Activated naive CD8-positive, alpha-beta T cell (primary cell): Measurements from ENCODE around the gene MORC3.
"Not testable (repeated sequence)": the region's sequence is repeated elsewhere in the genome, so short reads cannot be mapped to it uniquely, and the experiment has no call there.

Experiments used
- H3K27ac Mint-ChIP-seq: one replicate; pipeline ENCODE4 v1.8.0; 2021; ENCODE audit warnings: mixed read lengths
- H3K27me3 Mint-ChIP-seq: one replicate; pipeline ENCODE4 v1.8.0; 2021; ENCODE audit warnings: mixed read lengths
- H3K36me3 Mint-ChIP-seq: one replicate; pipeline ENCODE4 v1.8.0; 2021; ENCODE audit warnings: mixed read lengths
- H3K4me1 Mint-ChIP-seq: one replicate; pipeline ENCODE4 v1.8.0; 2021; ENCODE audit warnings: low read depth, mixed read lengths
- H3K4me3 Mint-ChIP-seq: one replicate; pipeline ENCODE4 v1.8.0; 2021; ENCODE audit warnings: mild to moderate bottlenecking, mixed read lengths
- H3K9me3 Mint-ChIP-seq: one replicate; pipeline ENCODE4 v1.8.0; 2021; ENCODE audit warnings: low read depth, mixed read lengths

Gene MORC3

DNA sequence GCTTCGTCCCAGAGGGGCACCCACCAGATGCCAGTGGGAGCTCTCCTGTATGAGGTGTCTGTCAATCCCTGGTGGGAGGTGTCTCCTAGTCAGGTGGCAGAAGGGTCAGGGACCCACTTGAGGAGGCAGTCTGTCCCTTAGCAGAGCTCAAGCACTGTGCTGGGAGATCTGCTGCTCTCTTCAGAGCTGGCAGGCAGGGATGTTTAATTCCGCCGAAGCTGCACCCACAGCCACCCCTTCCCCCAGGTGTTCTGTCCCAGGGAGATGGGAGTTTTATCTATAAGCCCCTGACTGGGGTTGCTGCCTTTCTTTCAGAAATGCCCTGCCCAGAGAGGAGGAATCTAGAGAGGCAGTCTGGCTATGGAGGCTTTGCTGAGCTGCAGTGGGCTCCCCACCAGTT is 4.0 kb upstream of the MORC3 start:
- H3K4me3 Mint-ChIP-seq, H3K27me3 Mint-ChIP-seq, H3K4me1 Mint-ChIP-seq, H3K27ac Mint-ChIP-seq, H3K9me3 Mint-ChIP-seq, H3K36me3 Mint-ChIP-seq: not testable (repeated sequence)

DNA sequence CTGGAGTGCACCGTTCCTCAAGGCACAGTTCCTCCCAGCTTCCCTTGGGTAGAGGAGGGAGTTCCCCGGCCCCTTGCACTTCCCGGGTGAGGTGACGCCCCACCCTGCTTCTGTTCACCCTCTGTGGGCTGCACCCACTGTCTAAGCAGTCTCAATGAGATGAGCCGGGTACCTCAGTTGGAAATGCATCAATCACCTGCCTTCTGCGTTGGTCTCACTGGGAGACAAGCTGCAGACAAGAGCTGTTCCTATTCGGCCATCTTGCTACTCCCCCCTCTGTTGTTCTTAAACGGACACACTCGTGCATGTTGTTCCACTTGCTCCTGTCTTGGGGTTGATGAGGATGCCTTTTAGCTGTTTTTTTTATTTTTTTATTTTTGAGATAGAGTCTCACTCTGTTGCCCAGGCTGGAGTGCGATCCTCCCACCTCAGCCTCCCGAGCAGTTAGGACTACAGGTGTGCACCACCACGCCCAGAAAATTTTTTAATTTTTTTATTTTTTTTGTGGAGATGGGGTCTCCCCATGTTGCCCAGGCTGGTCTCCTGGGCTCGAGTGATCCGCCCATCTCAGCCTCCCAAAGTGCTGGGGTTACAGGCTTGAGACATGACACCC is 3.0 kb upstream of the MORC3 start:
- H3K27me3 Mint-ChIP-seq: no peaks in the 10 kb centered on the region
- H3K4me1 Mint-ChIP-seq: peaks cover 14% of the 10 kb centered on the region
- H3K36me3 Mint-ChIP-seq: peaks cover 2% of the 10 kb centered on the region
- H3K4me3 Mint-ChIP-seq: no peak overlapping the region
- H3K9me3 Mint-ChIP-seq: peaks cover 6% of the 10 kb centered on the region
- H3K27ac Mint-ChIP-seq: no peak overlapping the region

DNA sequence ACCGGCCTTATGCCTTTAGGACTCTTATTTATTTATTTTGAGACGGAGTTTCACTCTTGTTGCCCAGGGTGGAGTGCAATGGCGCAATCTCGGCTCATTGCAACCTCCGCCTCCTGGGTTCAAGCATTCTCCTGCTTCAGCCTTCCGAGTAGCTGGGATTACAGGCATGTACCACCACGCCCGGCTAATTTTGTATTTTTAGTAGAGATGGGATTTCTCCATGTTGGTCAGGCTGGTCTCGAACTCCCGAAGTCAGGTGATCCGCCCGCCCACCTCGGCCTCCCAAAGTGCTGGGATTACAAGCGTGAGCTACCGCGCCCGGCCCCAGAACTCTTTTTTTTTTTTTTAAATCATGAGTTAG is 611 bp upstream of the MORC3 start:
- Mint-ChIP-seq H3K4me1 (peaks cover 34% of the 10 kb centered on the region), H3K27ac (peak overlapping the region; percentile 95), H3K4me3 (peak overlapping the region; percentile 90)
- H3K27me3 Mint-ChIP-seq, H3K36me3 Mint-ChIP-seq, H3K9me3 Mint-ChIP-seq: not testable (repeated sequence)

DNA sequence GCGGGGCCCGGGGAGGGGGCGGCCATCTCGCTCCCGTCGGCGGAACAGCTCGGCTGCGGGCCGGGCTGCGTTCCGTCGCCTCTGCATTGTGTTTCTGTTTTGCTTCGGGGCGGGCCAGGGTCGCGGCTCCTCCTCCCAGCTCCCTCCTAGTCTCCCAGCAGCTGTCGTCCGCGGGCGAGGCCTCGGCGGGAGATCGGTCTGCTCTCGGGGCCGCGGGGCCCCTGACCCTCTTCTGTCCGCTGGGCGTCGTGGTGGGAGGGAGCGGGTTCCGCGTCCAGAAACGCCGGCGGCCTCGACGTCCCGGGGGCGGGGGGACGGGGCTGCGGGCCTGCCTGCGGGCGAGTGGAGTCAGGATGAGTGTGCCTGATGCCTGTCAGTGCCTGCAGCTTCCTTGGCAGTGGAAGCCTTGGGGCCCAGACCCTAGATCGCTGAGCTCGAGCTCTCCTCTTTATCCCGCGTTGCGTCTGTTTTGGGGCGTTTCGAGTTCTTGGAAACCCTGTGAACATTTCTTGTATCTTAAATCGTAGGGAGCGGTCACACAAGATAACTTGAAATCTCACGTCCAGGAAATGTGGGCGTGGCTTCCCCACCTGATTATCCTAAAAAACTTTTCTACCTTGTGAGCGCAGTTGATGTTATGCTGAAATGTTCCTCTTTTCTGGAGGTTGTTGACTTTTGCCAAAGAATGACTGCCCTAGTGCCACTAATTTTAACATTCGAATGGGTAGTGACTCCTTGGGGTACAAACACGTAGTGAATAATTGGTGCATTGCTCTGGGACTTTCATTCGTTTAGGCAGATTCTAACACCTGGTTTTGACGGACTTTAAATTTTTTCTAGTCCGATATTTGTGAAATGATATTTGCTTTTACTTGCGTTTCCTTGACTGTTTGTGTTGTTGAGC is 676 bp downstream of the MORC3 start:
- peaks cover 44% of the 10 kb centered on the region for H3K4me1 Mint-ChIP-seq

DNA sequence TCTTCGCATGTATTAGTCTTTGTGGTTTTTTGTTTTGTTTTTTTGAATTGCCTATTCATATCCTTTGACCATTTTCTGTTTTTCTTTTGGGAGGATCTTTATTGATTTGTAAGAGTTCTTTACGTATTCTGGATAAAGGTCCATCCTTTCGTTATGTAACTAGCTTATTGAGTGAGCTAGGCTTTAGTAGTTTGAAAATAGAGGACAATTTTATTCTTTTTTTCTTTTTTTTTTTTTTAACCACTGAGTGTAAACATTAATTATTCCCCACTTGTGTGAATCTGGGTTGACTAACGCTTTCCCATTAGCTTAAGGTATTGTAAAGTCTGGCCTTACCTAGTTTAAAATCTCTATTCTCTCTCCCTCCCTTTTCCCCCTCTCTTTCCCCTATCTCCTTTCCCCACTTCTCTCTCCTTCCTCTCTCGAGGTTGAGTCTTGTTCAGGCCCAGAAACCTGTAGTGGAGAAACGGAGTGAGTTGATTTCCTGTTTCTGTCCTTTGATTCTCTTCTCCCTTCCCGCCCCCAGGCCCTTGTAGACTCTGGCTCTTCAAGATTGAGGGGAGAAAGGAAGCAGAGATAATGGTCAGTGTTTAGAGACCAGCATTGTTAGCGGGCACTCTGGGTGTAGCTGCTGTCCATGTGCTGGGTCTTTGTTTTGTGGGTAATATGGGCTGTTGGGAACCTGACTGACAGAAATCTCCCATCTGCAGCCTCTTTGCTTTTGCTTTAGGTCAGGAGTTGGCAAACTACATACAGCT is 1.5 kb downstream of the MORC3 start:
- Mint-ChIP-seq H3K4me3 (peak overlapping the region; percentile 95), H3K4me1 (peaks cover 46% of the 10 kb centered on the region)

More for the DNA sequence above, 676 bp downstream of the MORC3 start:
- Mint-ChIP-seq H3K36me3 (peaks cover 4% of the 10 kb centered on the region), H3K4me3 (peak overlapping the region; percentile 95), H3K27me3 (no peaks in the 10 kb centered on the region), H3K27ac (peak overlapping the region; percentile 97), H3K9me3 (no peaks in the 10 kb centered on the region)

DNA sequence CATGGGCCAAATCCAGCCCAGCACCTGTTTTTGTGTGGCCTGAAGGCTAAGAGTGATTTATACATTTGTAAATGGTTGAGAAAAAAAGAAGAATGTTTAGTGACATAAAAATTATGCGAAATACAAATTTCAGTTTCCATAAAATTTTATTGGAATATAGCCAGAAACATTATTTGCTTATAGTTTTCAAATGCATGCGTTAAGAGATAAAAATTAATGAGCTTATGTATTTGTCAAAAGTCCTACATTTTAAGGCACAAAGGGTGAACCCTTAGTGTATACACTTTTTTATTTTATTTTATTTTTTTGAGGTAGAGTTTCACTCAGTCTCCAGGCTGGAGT is 2.1 kb downstream of the MORC3 start:
- H3K9me3 Mint-ChIP-seq: no peaks in the 10 kb centered on the region
- peak overlapping the region; percentile 97 for H3K27ac Mint-ChIP-seq
- peak overlapping the region; percentile 95 for H3K4me3 Mint-ChIP-seq
- no peaks in the 10 kb centered on the region for H3K27me3 Mint-ChIP-seq
- peaks cover 47% of the 10 kb centered on the region for H3K4me1 Mint-ChIP-seq
- H3K36me3 Mint-ChIP-seq: peaks cover 4% of the 10 kb centered on the region

More for the DNA sequence above, 1.5 kb downstream of the MORC3 start:
- Mint-ChIP-seq H3K27ac (peak overlapping the region; percentile 97), H3K27me3 (no peaks in the 10 kb centered on the region), H3K9me3 (no peaks in the 10 kb centered on the region), H3K36me3 (peaks cover 4% of the 10 kb centered on the region)

DNA sequence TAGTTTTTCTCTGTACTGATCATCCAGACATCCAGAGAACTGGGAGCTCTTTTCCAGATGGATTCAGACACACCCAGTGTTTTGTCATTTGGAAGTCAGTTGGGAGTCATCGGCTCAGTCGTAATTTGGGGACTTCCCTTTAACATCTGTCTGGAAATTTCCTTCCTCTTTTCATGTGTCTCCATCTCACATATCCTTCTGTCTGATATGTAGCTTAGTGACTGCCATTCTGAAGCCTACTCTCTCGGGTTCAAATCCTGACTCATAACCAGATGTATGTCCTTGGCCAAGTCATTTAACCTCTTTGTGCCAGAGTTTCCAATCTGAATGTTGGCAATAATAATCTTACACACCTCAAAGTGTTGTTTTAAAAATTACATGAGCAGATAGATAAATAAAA is 3.0 kb downstream of the MORC3 start:
- H3K36me3 Mint-ChIP-seq: peaks cover 4% of the 10 kb centered on the region
- peak overlapping the region; percentile 86 for H3K27ac Mint-ChIP-seq
- no peaks in the 10 kb centered on the region for H3K27me3 Mint-ChIP-seq
- H3K4me3 Mint-ChIP-seq: peak overlapping the region; percentile 51
- peaks cover 50% of the 10 kb centered on the region for H3K4me1 Mint-ChIP-seq
- no peaks in the 10 kb centered on the region for H3K9me3 Mint-ChIP-seq

DNA sequence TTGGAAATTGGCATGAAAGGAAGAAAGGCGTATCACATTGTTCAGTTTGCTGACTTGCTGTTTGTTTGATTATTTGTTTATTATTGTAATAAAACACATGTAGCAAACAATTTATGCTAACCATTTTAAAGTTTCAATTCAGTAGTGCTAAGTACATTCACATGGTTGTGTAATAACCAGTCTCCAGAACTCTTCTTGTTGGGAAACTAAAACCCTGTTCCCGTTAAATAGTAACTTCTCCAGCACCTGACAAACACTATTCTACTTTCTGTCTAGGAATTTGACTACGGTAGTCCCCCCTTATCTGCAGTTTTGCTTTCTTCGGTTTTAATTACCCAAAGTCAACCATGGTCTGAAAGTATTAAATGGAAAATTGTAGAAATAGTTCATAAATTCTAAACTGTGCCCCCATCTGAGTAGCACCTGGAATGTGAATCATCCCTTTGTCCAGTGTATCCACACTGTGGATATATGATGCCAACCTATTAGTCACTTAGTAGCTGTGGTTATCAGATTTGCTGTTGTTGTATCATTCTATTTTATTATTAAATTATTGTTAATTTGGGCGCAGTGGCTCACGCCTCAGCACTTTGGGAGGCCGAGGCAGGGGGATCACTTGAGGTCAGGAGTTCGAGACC is 5.5 kb downstream of the MORC3 start:
- H3K4me1 Mint-ChIP-seq: peaks cover 64% of the 10 kb centered on the region
- no peaks in the 10 kb centered on the region for H3K9me3 Mint-ChIP-seq
- peak overlapping the region; percentile 16 for H3K27ac Mint-ChIP-seq
- H3K36me3 Mint-ChIP-seq: peaks cover 4% of the 10 kb centered on the region
- no peaks in the 10 kb centered on the region for H3K27me3 Mint-ChIP-seq
- H3K4me3 Mint-ChIP-seq: no peak overlapping the region

DNA sequence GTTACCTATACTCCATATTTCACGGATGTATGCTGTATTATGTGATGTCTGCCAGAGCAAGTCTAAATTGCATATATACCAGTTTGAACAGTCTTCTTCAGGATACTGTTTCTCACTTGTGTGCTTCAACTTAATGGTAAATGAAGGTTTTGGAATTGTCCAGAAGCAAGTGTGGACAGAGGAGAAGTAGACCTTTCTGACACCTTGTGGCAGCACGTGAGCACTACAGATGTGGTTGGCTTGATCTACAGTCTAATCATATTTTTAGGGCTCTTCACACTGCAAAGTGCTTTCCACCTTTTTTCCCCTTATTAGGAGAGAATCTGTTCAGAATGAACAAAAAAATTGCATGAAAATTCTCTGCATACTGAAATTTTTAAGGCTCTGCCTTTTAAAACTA is 10.9 kb downstream of the MORC3 start:
- Mint-ChIP-seq H3K4me3 (no peak overlapping the region), H3K27ac (peak overlapping the region; percentile 67), H3K27me3 (no peaks in the 10 kb centered on the region), H3K4me1 (peaks cover 48% of the 10 kb centered on the region), H3K36me3 (peaks cover 3% of the 10 kb centered on the region), H3K9me3 (no peaks in the 10 kb centered on the region)

DNA sequence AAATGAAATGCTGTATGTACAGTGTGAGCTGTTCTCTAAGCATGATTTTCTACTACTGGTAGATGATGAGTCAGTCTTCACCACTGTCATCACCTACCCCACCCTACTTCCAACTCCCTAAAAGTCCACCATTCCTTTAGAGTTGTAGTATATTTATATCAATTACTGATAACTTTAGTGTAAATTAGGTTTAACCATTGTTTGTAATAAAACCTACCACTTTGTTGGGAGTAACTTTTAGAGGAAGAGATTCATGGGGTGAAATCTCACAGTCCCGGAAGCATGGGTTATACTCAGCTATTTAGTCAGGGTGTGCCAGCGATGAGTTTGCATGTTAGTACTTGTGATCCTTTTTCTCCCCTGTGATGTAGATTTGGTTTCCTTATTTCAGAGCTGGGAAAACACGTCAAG is 17.1 kb downstream of the MORC3 start:
- peaks cover 13% of the 10 kb centered on the region for H3K36me3 Mint-ChIP-seq
- H3K9me3 Mint-ChIP-seq: no peaks in the 10 kb centered on the region
- H3K27ac Mint-ChIP-seq: peak overlapping the region; percentile 16
- H3K27me3 Mint-ChIP-seq: no peaks in the 10 kb centered on the region
- peaks cover 28% of the 10 kb centered on the region for H3K4me1 Mint-ChIP-seq
- no peak overlapping the region for H3K4me3 Mint-ChIP-seq

DNA sequence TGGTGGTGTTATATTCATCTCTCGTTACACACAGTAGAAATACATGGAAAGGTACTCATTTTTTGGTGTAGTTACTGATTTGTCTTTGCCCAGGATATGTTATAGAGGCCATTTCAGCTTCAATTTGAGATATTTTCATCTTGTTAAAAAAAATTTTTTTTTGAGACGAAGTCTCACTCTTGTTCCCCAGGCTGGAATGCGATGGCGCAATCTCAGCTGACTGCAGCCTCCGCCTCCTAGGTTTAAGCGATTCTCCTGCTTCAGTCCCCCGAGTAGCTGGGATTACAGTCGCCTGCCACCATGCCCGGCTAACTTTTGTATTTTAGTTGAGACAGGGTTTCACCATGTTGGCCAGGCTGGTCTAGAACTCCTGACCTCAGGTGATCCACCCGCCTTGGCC is 19.0 kb downstream of the MORC3 start:
- Mint-ChIP-seq H3K36me3 (peaks cover 13% of the 10 kb centered on the region), H3K4me1 (peaks cover 17% of the 10 kb centered on the region), H3K4me3 (no peak overlapping the region), H3K27ac (peak overlapping the region; percentile 23), H3K9me3 (no peaks in the 10 kb centered on the region), H3K27me3 (no peaks in the 10 kb centered on the region)

DNA sequence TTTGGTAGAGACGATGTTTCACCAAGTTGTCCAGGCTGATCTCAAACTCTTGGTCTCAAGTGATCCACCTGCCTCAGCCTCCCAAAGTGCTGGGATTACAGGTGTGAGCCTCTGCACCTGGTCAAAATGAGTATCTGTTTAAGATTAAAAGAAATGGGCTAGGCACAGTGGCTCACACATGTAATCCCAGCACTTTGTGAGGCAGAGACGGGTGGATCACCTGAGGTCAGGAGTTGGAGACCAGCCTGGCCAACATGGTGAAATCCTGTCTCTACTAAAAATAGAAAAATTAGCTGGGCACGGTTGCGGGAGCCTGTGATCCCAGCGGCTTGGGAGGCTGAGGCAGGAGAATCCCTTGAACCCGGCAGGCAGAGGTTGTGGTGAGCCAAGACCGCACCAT is 22.6 kb downstream of the MORC3 start:
- H3K9me3 Mint-ChIP-seq, H3K27me3 Mint-ChIP-seq, H3K36me3 Mint-ChIP-seq, H3K27ac Mint-ChIP-seq, H3K4me1 Mint-ChIP-seq, H3K4me3 Mint-ChIP-seq: not testable (repeated sequence)

DNA sequence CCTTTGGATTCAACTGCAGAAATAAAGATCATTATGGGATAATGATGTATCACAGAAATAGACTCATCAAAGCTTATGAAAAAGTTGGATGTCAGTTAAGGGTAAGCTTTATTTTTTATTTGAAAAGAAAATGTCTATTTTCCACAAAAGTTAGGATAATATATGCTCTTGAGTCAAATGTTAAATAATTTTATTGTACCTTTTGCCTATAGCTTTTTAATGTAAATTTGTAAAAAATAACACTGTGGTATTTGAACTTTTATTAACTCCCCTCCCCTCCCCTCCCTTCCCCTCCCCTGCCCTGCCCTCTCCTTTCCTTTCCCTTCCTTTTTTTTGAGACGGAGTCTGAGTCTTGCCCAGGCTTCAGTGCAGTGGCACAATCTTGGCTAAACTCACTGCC is 24.9 kb downstream of the MORC3 start:
- no peaks in the 10 kb centered on the region for H3K9me3 Mint-ChIP-seq

DNA sequence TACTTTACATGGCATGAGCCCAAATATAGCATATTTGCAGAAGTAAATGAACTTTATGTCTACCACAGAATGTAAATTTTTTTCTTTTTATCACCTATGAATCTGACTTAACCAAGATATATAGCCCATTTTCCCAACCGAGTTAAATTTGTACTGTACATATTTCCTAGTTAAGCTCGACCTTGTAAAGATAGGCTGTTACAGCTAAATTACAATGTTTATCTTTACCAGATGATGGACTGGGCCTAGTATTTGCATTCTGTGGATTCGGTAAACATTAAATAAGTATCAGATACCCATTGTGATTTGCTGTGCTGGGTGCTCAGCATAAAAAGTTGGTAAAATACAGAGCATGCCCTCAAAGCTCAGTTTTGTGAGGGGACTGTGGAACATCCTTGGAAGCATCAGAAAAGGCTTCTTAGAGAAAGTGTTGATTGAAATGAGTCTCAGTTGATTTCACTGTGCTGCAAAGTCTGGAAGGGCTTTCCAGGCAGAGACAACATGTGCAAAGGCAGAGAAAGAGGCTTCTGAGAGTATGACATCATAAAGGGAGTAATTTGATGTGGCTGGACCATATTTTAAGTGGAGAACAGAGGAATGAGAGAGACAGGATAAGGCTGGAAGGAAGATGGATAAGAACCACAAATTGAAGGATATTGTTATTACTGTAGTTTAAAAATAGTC is 27.4 kb downstream of the MORC3 start:
- Mint-ChIP-seq H3K4me3 (no peak overlapping the region), H3K36me3 (peaks cover 2% of the 10 kb centered on the region), H3K27me3 (no peaks in the 10 kb centered on the region), H3K9me3 (no peaks in the 10 kb centered on the region), H3K4me1 (peaks cover 5% of the 10 kb centered on the region), H3K27ac (no peak overlapping the region)

More for the DNA sequence above, 24.9 kb downstream of the MORC3 start:
- Mint-ChIP-seq H3K4me1 (peaks cover 3% of the 10 kb centered on the region), H3K36me3 (peaks cover 4% of the 10 kb centered on the region), H3K4me3 (no peak overlapping the region), H3K27me3 (no peaks in the 10 kb centered on the region), H3K27ac (no peak overlapping the region)
